Measurements from ENCODE around the gene TGFBI. TPM values are rescaled to one million over a fixed set of nuclear protein-coding genes. Genes with fewer than 3 reads are reported as not detected.

Gene TGFBI
- total RNA-seq, 1 experiment from 2014 or later, result 4.8 TPM

DNA sequence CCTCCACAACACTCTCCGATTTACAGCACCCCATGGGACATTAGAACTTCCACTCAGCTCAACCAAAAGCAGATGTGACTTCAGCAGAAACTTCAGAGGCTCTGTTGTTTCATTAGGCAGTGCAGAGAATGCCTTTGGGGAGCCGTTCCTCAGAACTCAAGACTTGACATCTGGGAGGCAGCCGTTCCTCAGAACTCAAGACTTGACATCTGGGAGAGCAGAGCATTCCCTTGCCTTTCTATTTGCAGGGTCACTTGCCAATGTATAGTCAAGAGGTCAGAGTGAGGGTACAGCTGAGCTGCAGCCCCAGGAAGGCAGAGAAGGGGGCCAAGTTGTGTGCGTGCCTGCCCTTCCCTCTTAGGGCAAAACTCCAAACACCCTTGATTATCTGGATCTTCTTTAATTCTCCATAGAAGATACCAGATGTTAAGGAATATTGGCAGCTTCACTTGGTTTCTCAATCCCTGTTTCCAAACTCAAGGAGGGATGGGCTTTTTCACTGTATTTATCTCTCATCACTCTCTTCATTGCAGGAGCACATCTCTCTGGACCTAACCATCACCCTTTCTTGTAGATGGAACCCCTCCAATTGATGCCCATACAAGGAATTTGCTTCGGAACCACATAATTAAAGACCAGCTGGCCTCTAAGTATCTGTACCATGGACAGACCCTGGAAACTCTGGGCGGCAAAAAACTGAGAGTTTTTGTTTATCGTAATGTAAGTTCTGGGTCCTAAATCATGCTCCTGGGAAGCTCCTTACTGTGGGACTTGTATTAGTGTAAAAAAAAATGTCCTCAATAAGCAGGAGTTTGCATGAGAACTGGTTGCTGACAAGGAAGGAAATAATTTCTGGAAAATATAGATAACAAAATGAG, 25.6 kb downstream of the TGFBI start:
- DNase-seq, result no peak
- no peaks in the 10 kb centered on the region for H3K9me3 ChIP-seq (replicated peaks)
- H3K27me3 ChIP-seq, result no peaks in the 10 kb centered on the region
- H3K36me3 ChIP-seq, result no peaks in the 10 kb centered on the region
- H3K4me1 ChIP-seq, result peaks cover 54% of the 10 kb centered on the region
- peak overlapping the region; percentile 55 for H3K27ac ChIP-seq
- no peak overlapping the region for H3K4me3 ChIP-seq

GRCh38 chr5:136055612-136056309, 27.0 kb downstream of the TGFBI start:
- Histone ChIP-seq H3K36me3 (no peaks in the 10 kb centered on the region), H3K9me3 (replicated peaks) (no peaks in the 10 kb centered on the region), H3K4me1 (peaks cover 54% of the 10 kb centered on the region), H3K27me3 (no peaks in the 10 kb centered on the region), H3K4me3 (no peak overlapping the region), H3K27ac (peak overlapping the region; percentile 98; the same call in 1 of the 2 replicates)
- no peak for DNase-seq

- Histone ChIP-seq H3K27me3 (no peaks in the 10 kb centered on the region), H3K4me1 (peaks cover 54% of the 10 kb centered on the region), H3K27ac (peak overlapping the region; percentile 98), H3K36me3 (no peaks in the 10 kb centered on the region), H3K4me3 (no peak overlapping the region), H3K9me3 (replicated peaks) (no peaks in the 10 kb centered on the region)
- no peak for DNase-seq
These were observed 27.5 kb downstream of the TGFBI start for GRCh38 chr5:136056336-136056735.

DNA sequence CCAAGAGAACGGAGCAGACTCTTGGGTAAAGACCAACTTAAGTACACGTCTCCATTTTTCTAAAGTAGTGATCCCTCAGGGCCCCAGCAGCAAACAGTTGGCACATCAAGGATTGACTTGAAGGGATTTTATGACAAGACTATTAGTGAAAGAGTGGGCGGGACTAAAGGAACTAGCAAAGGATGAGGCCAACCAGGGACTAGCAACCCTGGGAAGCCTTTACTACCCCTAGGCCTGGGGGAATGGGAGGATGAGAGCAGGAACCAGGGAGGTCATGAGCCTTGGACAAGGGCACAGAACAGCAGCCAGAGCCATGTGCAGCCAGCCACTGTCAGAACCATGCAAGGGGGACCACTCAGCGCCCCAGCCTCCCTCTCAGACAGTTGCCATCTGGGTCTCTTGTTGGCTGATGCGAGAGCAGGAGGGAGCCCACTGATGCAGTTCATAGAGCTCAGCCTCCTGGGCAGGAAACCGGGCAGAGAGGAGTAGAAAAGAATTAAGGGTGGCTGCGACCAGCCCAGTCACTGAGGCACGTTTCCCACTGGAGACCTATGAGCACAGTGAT, 28.1 kb downstream of the TGFBI start:
- H3K36me3 ChIP-seq, result no peaks in the 10 kb centered on the region
- H3K4me1 ChIP-seq, result peaks cover 54% of the 10 kb centered on the region
- no peaks in the 10 kb centered on the region for H3K9me3 ChIP-seq (replicated peaks)
- H3K27me3 ChIP-seq, result no peaks in the 10 kb centered on the region
- H3K27ac ChIP-seq, result peak overlapping the region; percentile 98
- DNase-seq, result peak; percentile 56 to 73
- no peak overlapping the region for H3K4me3 ChIP-seq

DNA sequence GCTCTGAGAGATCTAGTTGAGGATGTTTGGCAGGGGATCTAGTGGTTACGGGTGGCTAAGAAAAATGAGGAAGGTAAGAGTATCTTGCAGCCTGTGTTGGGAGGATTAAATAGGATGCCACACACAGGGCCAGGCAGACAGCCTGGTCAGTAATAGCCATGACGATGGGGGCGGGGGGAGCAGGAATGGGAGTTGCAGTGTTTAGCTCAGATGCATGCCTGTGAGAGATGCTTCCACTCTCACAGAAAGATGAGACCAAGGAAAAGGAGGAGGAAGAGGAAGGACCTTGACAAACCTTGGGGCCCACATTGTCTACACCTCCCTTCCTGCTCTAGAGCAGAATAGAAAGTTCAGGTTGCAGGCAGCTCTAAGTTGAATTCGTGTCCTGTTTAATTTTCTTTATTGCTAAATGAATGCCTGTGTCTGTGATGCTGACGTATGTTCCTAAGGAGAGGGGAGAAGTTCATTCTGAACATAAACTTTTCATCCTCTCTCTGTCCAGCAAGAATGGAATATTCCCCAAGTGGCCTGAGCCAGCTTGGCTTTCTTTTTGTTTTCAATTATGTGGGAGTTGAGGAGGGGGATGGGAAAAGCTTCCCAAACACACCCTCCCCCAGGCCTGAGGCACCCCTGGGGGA, 28.7 kb downstream of the TGFBI start:
- no peaks in the 10 kb centered on the region for H3K9me3 ChIP-seq (replicated peaks)
- peak; percentile 97 to 98 for DNase-seq
- H3K36me3 ChIP-seq, result no peaks in the 10 kb centered on the region
- no peaks in the 10 kb centered on the region for H3K27me3 ChIP-seq
- peaks cover 54% of the 10 kb centered on the region for H3K4me1 ChIP-seq
- peak overlapping the region; percentile 13; the same call in 1 of the 2 replicates for H3K4me3 ChIP-seq
- peak overlapping the region; percentile 98 for H3K27ac ChIP-seq

GRCh38 chr5:136058039-136058971, 29.5 kb downstream of the TGFBI start:
- H3K9me3 ChIP-seq (replicated peaks), result no peaks in the 10 kb centered on the region
- no peak overlapping the region; the same call in 1 of the 2 replicates for H3K4me3 ChIP-seq
- no peaks in the 10 kb centered on the region for H3K27me3 ChIP-seq
- H3K36me3 ChIP-seq, result no peaks in the 10 kb centered on the region
- H3K27ac ChIP-seq, result peak overlapping the region; percentile 98
- peak; percentile 98 for DNase-seq
- peaks cover 50% of the 10 kb centered on the region for H3K4me1 ChIP-seq

- H3K4me1 ChIP-seq, result peaks cover 44% of the 10 kb centered on the region
These were observed 30.2 kb downstream of the TGFBI start for GRCh38 chr5:136058972-136059354.

DNA sequence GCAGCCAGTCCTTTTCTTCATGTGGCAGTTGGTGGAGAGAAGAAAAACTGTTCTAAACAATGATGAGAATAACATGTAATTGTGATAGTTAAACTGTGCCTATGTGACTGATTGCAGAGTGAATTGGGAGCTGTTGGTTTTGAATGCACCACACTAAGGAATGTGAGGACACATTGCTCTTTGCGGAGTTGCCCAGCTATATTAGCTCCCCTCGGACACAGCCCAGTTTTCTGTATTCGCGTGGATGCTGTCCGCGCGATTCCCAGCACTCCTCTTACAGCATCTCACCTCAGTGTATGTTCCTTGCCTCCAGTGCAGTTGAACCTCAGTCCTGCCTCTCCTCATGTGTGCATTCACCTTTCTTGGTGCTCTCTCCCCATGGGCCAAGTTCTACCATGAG, 32.2 kb downstream of the TGFBI start:
- DNase-seq, result no peak
- no peaks in the 10 kb centered on the region for H3K27me3 ChIP-seq
- peaks cover 26% of the 10 kb centered on the region for H3K4me1 ChIP-seq
- no peaks in the 10 kb centered on the region for H3K36me3 ChIP-seq
- no peaks in the 10 kb centered on the region for H3K9me3 ChIP-seq (replicated peaks)
- no peak overlapping the region for H3K4me3 ChIP-seq
- H3K27ac ChIP-seq, result no peak overlapping the region

More at GRCh38 chr5:136058972-136059354, 30.2 kb downstream of the TGFBI start:
- H3K27me3 ChIP-seq, result no peaks in the 10 kb centered on the region
- H3K27ac ChIP-seq, result peak overlapping the region; percentile 98
- H3K9me3 ChIP-seq (replicated peaks), result no peaks in the 10 kb centered on the region
- H3K36me3 ChIP-seq, result no peaks in the 10 kb centered on the region
- H3K4me3 ChIP-seq, result no peak overlapping the region
- DNase-seq, result no peak

DNA sequence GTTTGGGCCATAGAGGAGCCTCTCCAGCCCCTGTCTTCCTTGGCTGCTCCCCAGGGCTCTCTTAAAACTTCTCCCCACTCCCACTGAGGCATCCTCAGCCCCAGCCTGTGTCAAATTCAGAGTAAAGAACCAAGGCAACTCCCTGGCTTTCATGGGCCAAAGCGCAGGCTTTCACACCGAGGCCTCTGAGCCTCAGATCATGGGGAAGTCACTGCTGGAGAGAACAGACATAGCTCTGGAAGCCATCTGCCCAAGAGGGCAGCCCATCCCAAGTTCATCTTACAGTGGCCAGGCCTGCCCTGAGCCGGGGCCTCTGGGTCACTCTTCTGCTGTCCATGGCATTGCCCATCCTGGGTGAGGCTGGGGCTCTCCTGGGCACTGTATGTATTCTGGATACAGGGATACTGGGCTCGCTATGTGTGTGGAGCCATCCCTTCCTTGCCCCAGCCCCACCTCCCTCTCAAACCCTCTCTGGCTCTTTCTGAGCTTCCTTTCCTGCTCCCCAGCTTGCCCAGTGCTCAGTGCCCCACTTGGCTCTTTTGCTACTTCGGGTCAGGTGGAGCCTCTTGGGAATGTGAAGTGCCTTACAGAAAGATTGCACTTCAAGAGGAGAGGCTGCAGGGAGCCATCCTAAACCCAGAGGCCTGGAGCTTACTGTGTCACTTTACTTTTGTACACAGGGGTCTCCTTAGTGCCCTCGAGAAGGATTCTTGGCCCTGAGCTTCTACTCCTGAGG, 33.0 kb downstream of the TGFBI start:
- H3K9me3 ChIP-seq (replicated peaks), result no peaks in the 10 kb centered on the region
- H3K4me3 ChIP-seq, result no peak overlapping the region
- H3K27me3 ChIP-seq, result no peaks in the 10 kb centered on the region
- no peak overlapping the region for H3K27ac ChIP-seq
- H3K36me3 ChIP-seq, result no peaks in the 10 kb centered on the region
- no peak for DNase-seq
- peaks cover 22% of the 10 kb centered on the region for H3K4me1 ChIP-seq

- DNase-seq, result peak; percentile 45 to 70
- H3K4me3 ChIP-seq, result no peak overlapping the region
- no peaks in the 10 kb centered on the region for H3K36me3 ChIP-seq
- H3K27ac ChIP-seq, result no peak overlapping the region
- peaks cover 16% of the 10 kb centered on the region for H3K4me1 ChIP-seq
- H3K9me3 ChIP-seq (replicated peaks), result no peaks in the 10 kb centered on the region
- H3K27me3 ChIP-seq, result no peaks in the 10 kb centered on the region
These were observed 33.8 kb downstream of the TGFBI start for GRCh38 chr5:136062366-136063274.

GRCh38 chr5:136063778-136064465, 35.1 kb downstream of the TGFBI start:
- Histone ChIP-seq H3K36me3 (no peaks in the 10 kb centered on the region), H3K4me3 (no peak overlapping the region), H3K27me3 (no peaks in the 10 kb centered on the region), H3K9me3 (replicated peaks) (peaks cover 7% of the 10 kb centered on the region; the same call in 1 of the 2 replicates), H3K4me1 (peaks cover 9% of the 10 kb centered on the region), H3K27ac (no peak overlapping the region)
- DNase-seq, result no peak

- no peak for DNase-seq
- Histone ChIP-seq H3K36me3 (no peaks in the 10 kb centered on the region), H3K9me3 (replicated peaks) (peaks cover 8% of the 10 kb centered on the region; the same call in 1 of the 2 replicates), H3K27me3 (no peaks in the 10 kb centered on the region), H3K27ac (no peak overlapping the region), H3K4me3 (no peak overlapping the region), H3K4me1 (peaks cover 4% of the 10 kb centered on the region; the same call in 1 of the 2 replicates)
These were observed 35.7 kb downstream of the TGFBI start for GRCh38 chr5:136064510-136064909.

All from SJCRH30 (cell line).